Activated naive CD8-positive, alpha-beta T cell treated with anti-CD3 and anti-CD28 coated beads, Interleukin-2, amount 50 U/mL, for 24 hours (primary cell): ENCODE measurements around the gene TBC1D8.
A peak's percentile ranks its signal among the peaks of the same experiment; 100 is the strongest.
"Not testable (repeated sequence)": the region's sequence is repeated elsewhere in the genome, so short reads cannot be mapped to it uniquely, and the experiment has no call there.

Source experiments
- ATAC-seq: fragments of 150-1000 bp; cut with Tn5 transposase; one replicate; pipeline ENCODE4 v1.10.0; 2021
- DNase-seq: peaks from one replicate; pipeline ENCODE4 v3.0.0; 2021
- H3K27ac Mint-ChIP-seq: one replicate; pipeline ENCODE4 v1.8.0; 2021; ENCODE audit warnings: mild to moderate bottlenecking, mixed read lengths
- H3K27me3 Mint-ChIP-seq: one replicate; pipeline ENCODE4 v1.8.0; 2021; ENCODE audit warnings: mixed read lengths
- H3K36me3 Mint-ChIP-seq: one replicate; pipeline ENCODE4 v1.8.0; 2021; ENCODE audit warnings: low read depth, mixed read lengths
- H3K4me1 Mint-ChIP-seq: one replicate; pipeline ENCODE4 v1.8.0; 2021; ENCODE audit warnings: mixed read lengths
- H3K4me3 Mint-ChIP-seq: one replicate; pipeline ENCODE4 v1.8.0; 2021; ENCODE audit warnings: mild to moderate bottlenecking, moderate library complexity, mixed read lengths
- H3K9me3 Mint-ChIP-seq: one replicate; pipeline ENCODE4 v1.8.0; 2021; ENCODE audit warnings: mixed read lengths

Gene TBC1D8

DNA sequence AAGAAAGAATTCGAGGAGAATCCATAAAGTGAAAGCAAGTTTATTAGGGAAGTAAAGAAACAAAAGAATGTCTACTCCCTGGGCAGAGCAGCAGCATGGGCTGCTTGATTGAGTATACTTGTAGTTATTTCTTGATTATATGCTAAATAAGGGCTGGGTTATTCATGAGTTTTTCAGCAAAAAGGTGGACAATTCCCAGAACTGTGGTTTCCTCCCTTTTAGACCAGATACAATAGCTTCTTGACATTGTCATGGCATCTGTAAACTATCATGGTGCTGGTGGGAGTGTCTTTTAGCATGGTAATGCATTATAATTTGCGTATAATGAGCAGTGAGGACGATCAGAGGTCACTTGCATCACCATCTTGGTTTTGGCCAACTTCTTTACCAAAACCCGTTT, 25.6 kb upstream of the TBC1D8 start:
- no peaks in the 10 kb centered on the region for H3K27me3 Mint-ChIP-seq
- H3K4me3 Mint-ChIP-seq = no peak overlapping the region
- no peak for DNase-seq
- peaks cover 7% of the 10 kb centered on the region for H3K9me3 Mint-ChIP-seq
- H3K4me1 Mint-ChIP-seq = peaks cover 28% of the 10 kb centered on the region
- H3K27ac Mint-ChIP-seq = no peak overlapping the region
- no peak for ATAC-seq
- H3K36me3 Mint-ChIP-seq = peaks cover 1% of the 10 kb centered on the region

GRCh38 chr2:101175991-101176390, 24.8 kb upstream of the TBC1D8 start:
- Mint-ChIP-seq H3K4me3 (no peak overlapping the region), H3K27me3 (no peaks in the 10 kb centered on the region), H3K27ac (no peak overlapping the region), H3K9me3 (peaks cover 8% of the 10 kb centered on the region), H3K4me1 (peaks cover 28% of the 10 kb centered on the region), H3K36me3 (peaks cover 1% of the 10 kb centered on the region)
- ATAC-seq = no peak
- no peak for DNase-seq

- H3K4me3 Mint-ChIP-seq = peak overlapping the region; percentile 9
- peaks cover 28% of the 10 kb centered on the region for H3K4me1 Mint-ChIP-seq
- ATAC-seq (peak; percentile 100), DNase-seq (peak; percentile 66)
- peaks cover 9% of the 10 kb centered on the region for H3K9me3 Mint-ChIP-seq
- H3K27ac Mint-ChIP-seq = peak overlapping the region; percentile 89
- peaks cover 7% of the 10 kb centered on the region for H3K36me3 Mint-ChIP-seq
- H3K27me3 Mint-ChIP-seq = no peaks in the 10 kb centered on the region
Observed at GRCh38 chr2:101173707-101174295, 22.6 kb upstream of the TBC1D8 start.

GRCh38 chr2:101169822-101170221, 18.6 kb upstream of the TBC1D8 start:
- H3K27me3 Mint-ChIP-seq, ATAC-seq, DNase-seq, H3K36me3 Mint-ChIP-seq, H3K4me3 Mint-ChIP-seq, H3K27ac Mint-ChIP-seq: not testable (repeated sequence)
- peaks cover 20% of the 10 kb centered on the region for H3K9me3 Mint-ChIP-seq
- peaks cover 23% of the 10 kb centered on the region for H3K4me1 Mint-ChIP-seq

DNA sequence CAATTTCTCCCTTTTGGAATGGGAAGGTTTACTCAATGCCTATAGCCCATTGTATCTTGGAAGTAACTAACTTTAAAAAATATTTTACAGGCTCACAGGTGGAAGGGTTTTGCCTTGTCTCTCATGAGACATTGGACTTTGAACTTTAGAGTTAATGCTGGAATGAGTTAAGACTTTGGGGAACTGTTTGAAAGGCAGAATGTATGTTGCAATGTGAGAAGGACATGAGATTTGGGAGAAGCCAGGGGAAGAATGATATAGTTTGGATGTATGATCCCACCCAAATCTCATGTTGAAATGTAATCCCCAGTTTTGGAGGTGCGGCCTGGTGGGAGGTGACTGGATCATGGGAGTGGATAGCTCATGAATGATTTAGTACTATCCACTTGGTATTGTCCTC, 17.5 kb upstream of the TBC1D8 start:
- H3K4me3 Mint-ChIP-seq = no peak overlapping the region
- H3K27ac Mint-ChIP-seq = no peak overlapping the region
- H3K4me1 Mint-ChIP-seq = peaks cover 12% of the 10 kb centered on the region
- peaks cover 7% of the 10 kb centered on the region for H3K36me3 Mint-ChIP-seq
- H3K9me3 Mint-ChIP-seq = peaks cover 20% of the 10 kb centered on the region
- ATAC-seq (no peak), DNase-seq (no peak)
- H3K27me3 Mint-ChIP-seq = no peaks in the 10 kb centered on the region

DNA sequence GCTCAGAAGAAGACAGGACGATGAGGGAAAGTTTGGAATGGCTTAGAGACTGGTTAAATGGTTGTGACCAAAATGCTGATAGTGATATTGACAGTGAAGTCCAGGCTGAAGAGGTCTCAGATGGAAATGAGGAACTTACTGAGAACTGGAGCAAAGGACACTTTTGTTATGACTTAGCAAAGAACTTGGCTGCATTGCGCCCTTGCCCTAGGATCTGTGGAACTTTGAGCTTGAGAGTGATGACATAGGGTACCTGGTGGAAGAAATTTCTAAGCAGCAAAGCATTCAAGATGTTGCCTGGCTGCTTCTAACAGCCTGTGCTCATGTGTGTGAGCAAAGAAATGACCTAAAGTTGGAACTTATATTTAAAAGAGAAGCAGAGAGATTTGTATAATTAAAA, 16.4 kb upstream of the TBC1D8 start:
- H3K36me3 Mint-ChIP-seq, ATAC-seq, H3K4me3 Mint-ChIP-seq, H3K27me3 Mint-ChIP-seq, DNase-seq, H3K4me1 Mint-ChIP-seq, H3K27ac Mint-ChIP-seq: not testable (repeated sequence)
- peaks cover 20% of the 10 kb centered on the region for H3K9me3 Mint-ChIP-seq

DNA sequence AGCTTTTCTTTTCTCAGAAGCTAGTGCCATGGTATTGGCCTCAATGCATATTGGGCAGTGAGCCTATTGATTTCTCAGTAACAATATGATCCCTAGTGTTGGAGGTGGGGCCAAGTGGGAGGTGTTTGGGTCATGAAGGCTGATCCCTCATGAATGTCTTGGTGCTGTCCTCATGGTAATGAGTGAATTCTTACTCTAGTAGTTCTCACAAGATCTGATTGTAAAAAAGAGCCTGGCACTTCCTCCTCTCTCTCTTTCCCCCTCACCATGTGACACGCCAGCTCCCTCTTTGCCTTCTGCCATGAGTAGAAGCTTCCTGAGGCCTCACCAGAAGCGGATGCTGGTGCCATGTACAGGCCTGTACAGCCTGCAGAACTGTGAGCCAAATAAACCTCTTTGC, 12.8 kb upstream of the TBC1D8 start:
- H3K36me3 Mint-ChIP-seq = no peaks in the 10 kb centered on the region
- H3K9me3 Mint-ChIP-seq = peaks cover 12% of the 10 kb centered on the region
- DNase-seq (no peak), ATAC-seq (no peak)
- no peaks in the 10 kb centered on the region for H3K27me3 Mint-ChIP-seq
- H3K4me1 Mint-ChIP-seq = no peaks in the 10 kb centered on the region
- no peak overlapping the region for H3K27ac Mint-ChIP-seq
- no peak overlapping the region for H3K4me3 Mint-ChIP-seq

- H3K9me3 Mint-ChIP-seq = peaks cover 3% of the 10 kb centered on the region
- no peaks in the 10 kb centered on the region for H3K36me3 Mint-ChIP-seq
- no peaks in the 10 kb centered on the region for H3K4me1 Mint-ChIP-seq
- H3K4me3 Mint-ChIP-seq = no peak overlapping the region
- H3K27me3 Mint-ChIP-seq = no peaks in the 10 kb centered on the region
- DNase-seq = no peak
- ATAC-seq = no peak
- no peak overlapping the region for H3K27ac Mint-ChIP-seq
Observed at GRCh38 chr2:101162561-101163330, 11.6 kb upstream of the TBC1D8 start.

DNA sequence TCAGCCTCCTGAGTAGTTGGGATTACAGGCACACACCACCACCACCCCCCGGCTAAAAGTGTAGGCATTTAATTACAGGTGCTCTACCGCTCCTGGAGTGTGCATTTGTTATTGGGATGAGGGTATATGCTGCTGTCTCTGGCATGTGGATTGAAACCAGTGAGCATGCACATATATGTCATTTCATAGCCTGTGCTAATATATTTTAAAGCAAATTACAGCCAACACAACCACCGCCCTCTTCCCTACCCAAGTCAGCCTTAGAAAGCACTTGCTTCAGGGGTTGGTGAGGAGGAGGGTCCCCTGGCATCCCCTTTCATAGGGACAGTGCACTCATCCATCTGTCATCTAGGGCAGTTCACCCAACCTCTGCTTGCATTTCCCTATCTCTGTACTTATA, 10.5 kb upstream of the TBC1D8 start:
- Mint-ChIP-seq H3K4me1 (peaks cover 4% of the 10 kb centered on the region), H3K27me3 (no peaks in the 10 kb centered on the region), H3K27ac (no peak overlapping the region), H3K36me3 (no peaks in the 10 kb centered on the region), H3K4me3 (no peak overlapping the region), H3K9me3 (no peaks in the 10 kb centered on the region)
- ATAC-seq = no peak
- no peak for DNase-seq

- Mint-ChIP-seq H3K27ac (no peak overlapping the region), H3K4me1 (peaks cover 4% of the 10 kb centered on the region)
- no peak for DNase-seq
Observed at GRCh38 chr2:101160454-101160853, 9.3 kb upstream of the TBC1D8 start.

DNA sequence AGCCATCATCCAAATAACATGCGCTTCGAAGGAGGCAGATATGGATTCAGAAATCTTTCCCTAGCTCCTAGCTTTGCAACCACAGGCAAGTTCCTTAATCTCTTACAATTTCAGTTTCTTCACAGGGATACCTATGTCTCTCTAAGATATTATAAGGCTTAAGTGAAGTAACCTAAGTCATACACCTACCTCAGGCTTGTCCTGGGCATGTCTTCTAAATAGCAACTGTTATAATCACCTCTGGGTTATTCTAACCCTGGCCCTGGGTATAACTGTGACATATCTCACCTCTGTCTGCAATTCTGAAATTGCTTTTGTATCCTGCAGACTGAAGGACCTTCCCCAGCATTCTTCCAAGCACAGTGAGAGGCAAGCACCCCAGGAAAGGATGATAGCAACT, 8.3 kb upstream of the TBC1D8 start:
- H3K36me3 Mint-ChIP-seq = no peaks in the 10 kb centered on the region
- no peaks in the 10 kb centered on the region for H3K27me3 Mint-ChIP-seq
- peaks cover 4% of the 10 kb centered on the region for H3K4me1 Mint-ChIP-seq
- H3K4me3 Mint-ChIP-seq = no peak overlapping the region
- no peak overlapping the region for H3K27ac Mint-ChIP-seq
- DNase-seq (no peak), ATAC-seq (no peak)
- no peaks in the 10 kb centered on the region for H3K9me3 Mint-ChIP-seq

More at GRCh38 chr2:101160454-101160853, 9.3 kb upstream of the TBC1D8 start:
- Mint-ChIP-seq H3K27me3 (no peaks in the 10 kb centered on the region), H3K9me3 (no peaks in the 10 kb centered on the region), H3K36me3 (no peaks in the 10 kb centered on the region), H3K4me3 (no peak overlapping the region)
- no peak for ATAC-seq

DNA sequence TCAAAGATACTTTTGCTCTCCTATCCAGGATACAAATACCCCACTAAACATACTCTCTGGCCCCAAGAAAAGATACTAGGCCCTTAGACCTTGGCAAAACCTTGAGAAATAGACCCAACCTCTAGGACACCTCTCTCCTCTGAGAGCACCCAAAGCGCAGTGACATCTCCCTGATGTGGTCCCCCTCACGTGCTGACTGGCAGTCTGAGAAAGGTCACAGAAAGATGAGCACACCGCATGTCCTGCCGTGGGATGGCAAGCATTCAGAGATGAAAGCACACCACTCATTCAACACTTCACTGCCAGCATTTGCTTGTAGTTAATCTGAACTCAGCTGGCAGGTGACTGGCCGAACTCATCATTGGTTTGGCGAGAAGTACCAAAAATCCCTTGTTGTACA, 6.1 kb upstream of the TBC1D8 start:
- Mint-ChIP-seq H3K27me3 (peaks cover 6% of the 10 kb centered on the region), H3K4me1 (peaks cover 9% of the 10 kb centered on the region), H3K4me3 (no peak overlapping the region), H3K27ac (no peak overlapping the region), H3K36me3 (no peaks in the 10 kb centered on the region), H3K9me3 (no peaks in the 10 kb centered on the region)
- peak; percentile 24 for DNase-seq
- peak; percentile 78 for ATAC-seq

GRCh38 chr2:101153787-101154186, 2.6 kb upstream of the TBC1D8 start:
- no peaks in the 10 kb centered on the region for H3K9me3 Mint-ChIP-seq

GRCh38 chr2:101153077-101153707, 2.0 kb upstream of the TBC1D8 start:
- no peak overlapping the region for H3K4me3 Mint-ChIP-seq
- no peak for DNase-seq

More at GRCh38 chr2:101153787-101154186, 2.6 kb upstream of the TBC1D8 start:
- peaks cover 24% of the 10 kb centered on the region for H3K4me1 Mint-ChIP-seq
- ATAC-seq (no peak), DNase-seq (no peak)
- H3K4me3 Mint-ChIP-seq = no peak overlapping the region
- peaks cover 24% of the 10 kb centered on the region for H3K27me3 Mint-ChIP-seq
- no peaks in the 10 kb centered on the region for H3K36me3 Mint-ChIP-seq
- H3K27ac Mint-ChIP-seq = no peak overlapping the region

More at GRCh38 chr2:101153077-101153707, 2.0 kb upstream of the TBC1D8 start:
- Mint-ChIP-seq H3K9me3 (no peaks in the 10 kb centered on the region), H3K27ac (no peak overlapping the region), H3K4me1 (peaks cover 24% of the 10 kb centered on the region), H3K27me3 (peaks cover 24% of the 10 kb centered on the region), H3K36me3 (no peaks in the 10 kb centered on the region)
- ATAC-seq = no peak
